ENCODE results near the gene PRKAG3. TPM values are rescaled to one million over a fixed set of nuclear protein-coding genes. Genes with fewer than 3 reads are reported as not detected.

The PRKAG3 gene
- total and polyA plus RNA-seq, 9 of the 15 experiments (the other 6 are each of a cell fraction or from before 2014, with no cell fraction given), result not detected

DNA sequence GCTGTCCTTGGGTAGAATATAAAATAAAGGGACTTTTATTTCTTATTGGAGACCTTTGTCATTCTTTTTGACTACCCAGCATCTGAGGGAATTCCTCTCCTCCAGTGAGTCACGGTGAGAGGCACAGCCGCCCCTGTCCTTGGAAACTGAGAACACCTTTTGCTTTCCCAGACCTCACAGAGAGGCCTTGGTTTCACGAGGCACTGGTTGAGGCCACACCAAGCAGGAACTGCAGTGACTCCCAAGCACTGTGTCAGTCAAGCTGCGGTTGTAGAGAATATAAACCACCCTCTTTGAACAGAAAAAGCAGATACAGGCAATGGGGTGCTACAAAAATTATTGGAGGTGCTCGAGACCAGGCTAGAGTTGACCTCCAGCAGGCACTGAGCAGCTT lies 16.4 kb downstream of the PRKAG3 start:
- no peak overlapping the region for H3K27ac ChIP-seq (ENCODE audit: extremely low read depth, low read depth, low read length)
- CTCF ChIA-PET (ENCODE audit: low intra/inter-chr PET ratio), result no interaction called here
- no TSS peak for BruUV-seq (replicated peaks)
- no peaks in the 10 kb centered on the region for H3K4me1 ChIP-seq (replicated peaks in 1 of 2; ENCODE audit: control insufficient read depth in 2 of 2, insufficient read depth in 2 of 2, low read length in 2 of 2)
- no peak overlapping the region for H3K4me3 ChIP-seq
- no peak for FAIRE-seq
- no peaks in the 10 kb centered on the region for H3K9me3 ChIP-seq (replicated peaks; ENCODE audit: control insufficient read depth, insufficient read depth, low read depth, low read length)
- no peak overlapping the region for H3K9ac ChIP-seq (ENCODE audit: insufficient read depth in 1 of 2, low read depth in 2 of 2, low read length in 2 of 2)
- no peak for TF ChIP-seq ZNF436 (CRISPR knock-in tag; IDR thresholded peaks at IDR 0.05)
- no peak for TF ChIP-seq ZNF197 (CRISPR knock-in tag; IDR thresholded peaks at IDR 0.05; ENCODE audit: low read depth)
- no peak for TF ChIP-seq MIER1 (IDR thresholded peaks at IDR 0.05; ENCODE audit: low read depth)
- TF ChIP-seq HNRNPUL1 (IDR thresholded peaks at IDR 0.05; ENCODE audit: low read length), result no peak
- TF ChIP-seq HDAC8 (tag; IDR thresholded peaks at IDR 0.05), result no peak
- TF ChIP-seq, protein P1, sequence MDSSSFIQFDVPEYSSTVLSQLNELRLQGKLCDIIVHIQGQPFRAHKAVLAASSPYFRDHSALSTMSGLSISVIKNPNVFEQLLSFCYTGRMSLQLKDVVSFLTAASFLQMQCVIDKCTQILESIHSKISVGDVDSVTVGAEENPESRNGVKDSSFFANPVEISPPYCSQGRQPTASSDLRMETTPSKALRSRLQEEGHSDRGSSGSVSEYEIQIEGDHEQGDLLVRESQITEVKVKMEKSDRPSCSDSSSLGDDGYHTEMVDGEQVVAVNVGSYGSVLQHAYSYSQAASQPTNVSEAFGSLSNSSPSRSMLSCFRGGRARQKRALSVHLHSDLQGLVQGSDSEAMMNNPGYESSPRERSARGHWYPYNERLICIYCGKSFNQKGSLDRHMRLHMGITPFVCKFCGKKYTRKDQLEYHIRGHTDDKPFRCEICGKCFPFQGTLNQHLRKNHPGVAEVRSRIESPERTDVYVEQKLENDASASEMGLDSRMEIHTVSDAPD (CRISPR knock-in tag; IDR thresholded peaks at IDR 0.05), result no peak
- TF ChIP-seq ILK (tag; IDR thresholded peaks at IDR 0.05; ENCODE audit: borderline replicate concordance, low read depth), result no peak
- DNase-seq (ENCODE audit: extremely low read depth in 1 of 4, low spot score in 3 of 4), result no peak
- WGBS (ENCODE audit: insufficient coverage, low coverage, missing lambda C conversion rate), result 0% methylated on average over 5 of the region's 5 CpGs
- POLR2A ChIA-PET, result no interaction called here
- H3K27me3 ChIP-seq (ENCODE audit: control insufficient read depth in 2 of 2, insufficient read depth in 2 of 2, low read length in 2 of 2), result peaks cover 16 to 56% of the 10 kb centered on the region in 2 experiments; a peak in 4 of 5 replicates
- H3K4me2 ChIP-seq (ENCODE audit: insufficient read depth, low read length), result no peak overlapping the region
- no peaks in the 10 kb centered on the region for H4K20me1 ChIP-seq (replicated peaks; ENCODE audit: control insufficient read depth, insufficient read depth, low read length)
- H3K79me2 ChIP-seq (ENCODE audit: control insufficient read depth, insufficient read depth, low read length), result no peaks in the 10 kb centered on the region
- in situ Hi-C loops (cut with MboI) (no loop called here), intact Hi-C loops (cut with micrococcal nuclease) (no loop called here)
- H2AFZ ChIP-seq (ENCODE audit: low read depth, low read length), result no peak overlapping the region
- H3K36me3 ChIP-seq (ENCODE audit: control insufficient read depth, insufficient read depth, low read length), result no peaks in the 10 kb centered on the region
- no peaks in the 10 kb centered on the region for H3K9me1 ChIP-seq (ENCODE audit: control insufficient read depth, insufficient read depth, low read length)
- ATAC-seq, result no peak

Data from K562 (cell line).